Stimulated activated CD8-positive, alpha-beta memory T cell treated with anti-CD3 and anti-CD28 coated beads, Interleukin-7, amount 100 ng/mL, for 1 hour (primary cell): Measurements from ENCODE around the gene PM20D2.
A peak's percentile ranks its signal among the peaks of the same experiment; 100 is the strongest.
"Not testable (repeated sequence)": the region's sequence is repeated elsewhere in the genome, so short reads cannot be mapped to it uniquely, and the experiment has no call there.

Experiments
- DNase-seq, 2 donors: peaks; one replicate each; pipeline ENCODE4 v3.0.0-alpha.2; 2020; ENCODE audit warnings: low read depth in 2 of 2

PM20D2 gene, protein sequence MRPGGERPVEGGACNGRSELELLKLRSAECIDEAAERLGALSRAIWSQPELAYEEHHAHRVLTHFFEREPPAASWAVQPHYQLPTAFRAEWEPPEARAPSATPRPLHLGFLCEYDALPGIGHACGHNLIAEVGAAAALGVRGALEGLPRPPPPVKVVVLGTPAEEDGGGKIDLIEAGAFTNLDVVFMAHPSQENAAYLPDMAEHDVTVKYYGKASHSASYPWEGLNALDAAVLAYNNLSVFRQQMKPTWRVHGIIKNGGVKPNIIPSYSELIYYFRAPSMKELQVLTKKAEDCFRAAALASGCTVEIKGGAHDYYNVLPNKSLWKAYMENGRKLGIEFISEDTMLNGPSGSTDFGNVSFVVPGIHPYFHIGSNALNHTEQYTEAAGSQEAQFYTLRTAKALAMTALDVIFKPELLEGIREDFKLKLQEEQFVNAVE

DNA sequence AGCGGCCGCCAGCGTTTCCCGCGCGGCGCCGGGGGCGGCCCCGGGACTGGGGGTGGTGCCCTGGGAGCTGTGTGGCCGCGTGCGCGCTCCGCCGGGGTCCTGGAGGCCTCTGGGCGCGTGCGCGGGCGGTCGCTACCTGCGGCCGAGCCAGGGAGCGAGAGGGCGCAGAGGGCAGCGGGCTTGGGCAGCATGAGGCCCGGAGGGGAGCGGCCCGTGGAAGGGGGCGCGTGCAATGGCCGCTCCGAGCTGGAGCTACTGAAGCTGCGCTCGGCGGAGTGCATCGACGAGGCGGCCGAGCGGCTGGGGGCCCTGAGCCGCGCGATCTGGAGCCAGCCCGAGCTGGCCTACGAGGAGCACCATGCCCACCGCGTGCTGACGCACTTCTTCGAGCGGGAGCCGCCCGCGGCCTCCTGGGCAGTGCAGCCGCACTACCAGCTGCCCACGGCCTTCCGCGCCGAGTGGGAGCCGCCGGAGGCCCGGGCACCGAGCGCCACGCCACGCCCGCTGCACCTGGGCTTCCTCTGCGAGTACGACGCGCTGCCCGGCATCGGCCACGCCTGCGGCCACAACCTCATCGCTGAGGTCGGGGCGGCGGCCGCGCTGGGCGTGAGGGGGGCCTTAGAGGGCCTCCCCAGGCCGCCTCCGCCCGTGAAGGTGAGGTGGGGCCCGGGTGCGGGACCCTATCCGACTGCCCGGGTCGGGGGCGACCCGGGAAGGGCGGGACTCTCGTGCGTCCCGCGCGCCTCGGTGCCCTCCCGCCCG is at the start of gene PM20D2:
Gene PM20D2 (plus strand): TSS at position 100 of the 762 bp plus-strand sequence. CDS start 90 bp downstream, at position 190.
- DNase-seq = peak; percentile 29 to 32

DNA sequence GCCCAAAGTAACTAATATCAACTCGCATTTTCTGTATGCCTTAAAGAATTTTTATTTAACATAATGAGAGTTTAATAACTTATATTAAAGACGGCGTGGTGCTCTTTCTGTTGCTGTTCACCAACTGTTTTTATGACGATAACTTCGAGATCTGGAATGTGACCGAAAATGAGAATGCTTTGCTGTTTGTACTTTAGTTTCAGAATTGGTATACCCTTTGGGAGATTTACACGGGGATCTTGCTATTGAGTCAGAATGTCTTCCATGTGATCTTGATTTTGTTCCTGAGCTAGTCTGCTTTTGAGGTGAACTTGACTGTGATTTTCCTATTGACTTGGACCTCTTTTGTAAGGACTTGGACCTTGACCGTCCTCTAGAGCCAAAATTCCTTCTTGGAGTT is 47.4 kb upstream of the PM20D2 start:
- DNase-seq = no peak

DNA sequence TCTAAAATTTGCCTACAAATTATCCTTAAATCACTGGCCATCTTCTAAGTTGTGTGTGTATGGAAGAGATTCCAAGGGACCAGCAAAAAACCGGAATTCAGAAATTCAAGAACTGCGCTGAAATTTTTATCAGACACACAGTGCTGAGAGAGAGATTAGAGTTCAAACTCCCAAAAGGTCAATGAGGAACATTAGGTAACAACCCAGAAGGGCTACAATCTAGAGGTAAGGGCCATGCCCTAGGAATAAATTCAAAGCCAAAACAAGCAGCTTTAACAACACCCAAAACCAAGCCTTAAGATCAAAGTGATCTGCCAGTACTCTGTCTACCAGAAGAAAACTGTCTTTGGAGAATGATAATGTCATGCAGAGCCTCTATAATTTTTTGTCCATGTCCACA is 45.7 kb upstream of the PM20D2 start:
- DNase-seq = no peak

- DNase-seq = no peak
Observed at GRCh38 chr6:89110284-89110683, 35.6 kb upstream of the PM20D2 start.

DNA sequence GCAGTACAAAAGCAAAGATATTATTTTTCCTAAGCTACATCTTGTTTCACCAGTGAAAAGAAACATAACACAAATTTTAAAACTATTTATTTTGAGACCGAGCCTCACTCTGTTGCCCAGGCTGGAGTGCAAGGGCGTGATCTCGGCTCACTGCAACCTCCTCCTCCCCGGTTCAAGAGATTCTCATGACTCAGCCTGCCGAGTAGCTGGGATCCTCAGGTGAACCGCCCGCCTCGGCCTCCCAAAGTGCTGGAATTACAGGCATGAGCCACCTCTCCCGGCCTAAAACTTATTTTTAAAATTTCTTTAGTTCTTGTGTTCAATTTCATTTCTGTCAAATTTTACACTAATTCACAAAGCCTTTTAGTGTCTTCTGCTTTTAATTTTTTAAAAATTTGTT is 33.9 kb upstream of the PM20D2 start:
- DNase-seq = no peak

GRCh38 chr6:89116702-89117101 is 29.2 kb upstream of the PM20D2 start:
- no peak for DNase-seq

DNA sequence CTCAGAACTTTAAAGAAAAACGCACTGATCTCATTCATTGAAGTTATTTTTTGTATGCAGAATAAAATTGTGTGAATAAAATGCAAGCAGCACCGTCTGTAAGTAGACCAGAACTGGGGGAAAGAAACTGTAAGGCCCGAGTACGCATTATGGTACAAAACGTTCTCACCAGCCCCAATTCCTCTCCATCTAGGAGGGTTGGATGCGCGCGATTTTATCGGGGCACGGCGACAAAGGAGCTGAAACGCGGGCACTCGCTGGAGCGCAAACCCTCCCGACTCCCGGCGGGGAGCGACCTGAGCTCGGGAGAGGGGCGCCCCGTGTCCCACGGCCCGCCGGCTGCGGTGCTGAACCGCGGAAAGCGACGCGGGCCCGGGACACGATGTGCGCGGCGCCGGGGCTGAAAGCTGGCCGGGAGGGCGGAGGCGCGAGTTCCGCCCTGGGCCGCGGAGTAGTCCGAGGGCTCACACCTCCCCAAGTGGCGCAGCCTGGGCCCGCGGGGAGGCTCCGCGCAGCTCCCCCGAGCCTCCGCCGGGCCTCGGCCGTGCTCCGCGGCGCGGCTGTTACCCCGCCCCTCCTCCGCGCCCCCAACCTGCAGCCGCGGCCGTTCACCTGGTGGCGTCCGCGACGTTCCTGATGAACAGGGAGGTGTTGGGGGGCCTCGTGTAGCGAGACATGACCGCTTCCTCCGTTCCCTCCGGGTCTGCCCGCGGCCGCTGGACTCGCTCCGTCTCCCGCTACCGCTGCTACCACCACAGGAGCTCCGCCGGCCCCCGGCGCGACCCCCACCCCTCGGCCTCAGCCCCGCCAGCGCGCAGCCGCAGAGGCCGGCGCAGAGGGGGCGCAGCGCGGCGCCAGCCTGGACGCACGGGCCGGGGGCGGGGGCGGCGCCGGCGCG is 28.4 kb upstream of the PM20D2 start, which contains the start of gene SRSF12:
Gene SRSF12 (minus strand): TSS at position 861 of the 898 bp plus-strand sequence. CDS start 184 bp downstream, at position 677.
- DNase-seq = peak in 1 of 2 donors; percentile 10

DNA sequence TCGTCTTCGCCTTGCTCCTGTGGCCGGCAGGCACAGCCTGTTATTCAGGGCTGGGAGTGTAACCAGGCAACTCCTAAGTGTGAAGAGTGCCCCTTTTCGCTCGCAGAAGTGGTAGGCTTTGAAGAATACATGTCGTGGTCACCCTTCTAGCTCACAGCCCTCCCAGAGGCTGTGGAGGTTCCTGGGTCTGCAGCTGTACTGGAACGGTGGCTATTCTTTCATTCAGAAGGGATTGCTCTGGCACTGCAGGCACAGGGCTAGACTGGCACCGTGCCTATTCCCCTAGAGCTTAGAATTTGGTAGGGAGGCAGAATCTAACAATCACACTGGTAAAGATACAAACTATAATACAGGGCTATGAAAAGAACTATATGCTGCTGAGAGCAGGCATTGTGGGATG is 26.9 kb upstream of the PM20D2 start:
- DNase-seq = no peak

DNA sequence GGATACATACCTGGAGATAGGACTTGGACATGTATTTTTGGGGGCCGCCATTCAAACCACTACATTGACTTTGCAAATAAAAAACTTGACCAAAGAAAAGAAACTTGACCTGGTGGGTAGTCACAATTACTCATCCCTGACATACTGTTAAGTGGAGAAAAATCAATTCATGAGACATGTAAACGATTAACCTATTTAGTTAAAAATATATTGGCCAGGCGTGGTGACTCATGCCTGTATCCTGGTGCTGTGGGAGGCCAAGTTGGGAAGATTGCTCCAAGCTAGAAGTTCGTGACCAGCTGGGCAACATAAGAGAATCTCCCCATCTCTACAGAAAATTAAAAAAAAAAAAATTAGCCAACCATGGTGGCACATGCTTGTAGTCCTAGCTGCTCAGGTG is 25.5 kb upstream of the PM20D2 start:
- DNase-seq = no peak

DNA sequence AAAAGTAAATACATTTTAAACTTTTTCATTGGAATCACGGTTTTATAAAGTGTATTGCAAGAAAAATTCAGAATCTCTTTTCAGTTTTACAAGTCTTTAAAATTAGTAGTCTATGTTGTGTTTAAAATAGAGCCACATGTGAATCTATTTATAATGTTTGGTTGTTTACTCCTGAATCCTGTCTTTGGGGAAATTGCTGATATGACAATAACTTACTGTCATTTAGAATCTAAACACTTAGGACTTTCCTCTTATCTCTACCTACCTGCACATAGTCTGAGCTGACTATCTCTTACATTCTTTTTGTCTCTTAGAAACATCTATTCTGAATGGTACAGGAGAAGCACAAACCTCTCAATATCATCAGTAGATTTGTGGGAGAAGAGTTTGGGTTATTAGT is 23.9 kb upstream of the PM20D2 start:
- DNase-seq = no peak

DNA sequence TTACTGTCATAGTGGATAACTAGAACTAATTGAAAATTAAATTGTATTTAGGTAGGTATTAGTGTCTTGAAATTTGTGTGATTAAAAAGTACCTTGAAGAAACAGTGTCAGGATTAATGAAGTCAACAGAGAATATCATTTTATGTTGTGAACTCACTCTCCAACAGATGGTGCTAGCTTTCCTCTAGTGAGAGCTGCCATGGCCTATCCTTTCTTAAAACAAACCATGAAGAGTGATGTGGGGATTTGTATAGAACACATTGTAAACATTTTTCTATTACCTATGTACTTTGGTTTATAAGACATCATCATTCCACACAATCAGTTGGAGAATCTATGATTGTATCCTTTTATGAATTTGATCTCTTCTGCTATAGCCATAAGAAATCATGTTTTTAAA is 23.2 kb upstream of the PM20D2 start:
- DNase-seq = no peak

DNA sequence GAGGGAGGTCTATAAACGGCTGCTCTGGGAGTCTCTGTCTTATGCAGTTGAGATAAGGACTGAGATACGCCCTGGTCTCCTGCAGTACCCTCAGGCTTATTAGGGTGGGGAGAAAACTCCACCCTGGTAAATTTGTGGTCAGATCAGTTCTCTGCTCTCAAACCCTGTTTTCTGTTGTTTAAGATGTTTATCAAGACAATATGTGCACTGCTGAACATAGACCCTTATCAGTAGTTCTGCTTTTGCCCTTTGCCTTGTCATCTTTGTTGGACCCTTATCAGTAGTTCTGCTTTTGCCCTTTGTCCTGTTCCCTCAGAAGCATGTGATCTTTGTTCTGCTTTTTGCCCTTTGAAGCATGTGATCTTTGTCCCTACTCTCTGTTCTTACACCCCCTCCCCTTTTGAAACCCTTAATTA is 17.6 kb upstream of the PM20D2 start:
- DNase-seq = not testable (repeated sequence)

GRCh38 chr6:89131599-89131998 is 14.3 kb upstream of the PM20D2 start:
- DNase-seq = no peak

DNA sequence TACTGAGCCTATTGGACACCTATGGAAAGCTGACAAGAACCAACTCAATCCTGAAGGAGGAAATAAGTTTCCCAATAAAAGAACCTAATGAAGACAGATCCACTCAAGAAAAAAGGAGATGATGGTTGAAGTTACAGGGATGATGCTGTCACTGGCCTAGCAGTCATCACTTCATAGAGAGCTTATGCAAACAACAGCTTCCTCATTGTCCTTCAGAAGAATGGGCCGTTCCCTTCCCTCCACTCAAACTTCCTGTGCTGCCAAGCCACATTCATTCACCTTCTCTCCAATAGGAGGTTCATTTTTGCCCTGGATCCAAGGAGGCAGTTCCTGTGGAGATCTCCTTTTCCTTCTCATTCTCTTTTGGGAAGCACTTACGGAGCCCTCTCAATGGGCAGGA is 13.8 kb upstream of the PM20D2 start:
- no peak for DNase-seq

- DNase-seq = no peak
Observed at GRCh38 chr6:89133981-89134380, 11.9 kb upstream of the PM20D2 start.

DNA sequence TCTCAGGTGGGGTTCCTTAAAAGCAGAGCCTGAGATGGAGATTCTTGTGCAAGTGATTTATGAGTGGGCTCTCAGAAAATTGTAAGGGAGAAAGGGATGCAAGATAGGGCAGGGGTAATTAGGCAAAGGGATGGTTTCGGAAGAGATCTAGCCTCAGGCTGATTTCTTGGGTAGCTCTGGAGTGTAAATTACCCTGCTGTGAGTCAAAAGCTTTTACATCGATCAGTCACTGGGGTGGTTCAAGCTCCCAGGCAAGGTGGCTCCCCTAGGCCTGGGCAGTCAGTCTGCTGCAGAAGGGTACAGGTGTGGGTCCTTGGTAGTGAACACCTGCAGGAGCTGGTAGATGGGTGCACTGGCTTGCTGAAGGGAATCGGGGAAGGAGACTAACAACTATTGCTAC is 11.1 kb upstream of the PM20D2 start:
- DNase-seq = no peak

GRCh38 chr6:89138173-89138572 is 7.7 kb upstream of the PM20D2 start:
- DNase-seq = no peak

DNA sequence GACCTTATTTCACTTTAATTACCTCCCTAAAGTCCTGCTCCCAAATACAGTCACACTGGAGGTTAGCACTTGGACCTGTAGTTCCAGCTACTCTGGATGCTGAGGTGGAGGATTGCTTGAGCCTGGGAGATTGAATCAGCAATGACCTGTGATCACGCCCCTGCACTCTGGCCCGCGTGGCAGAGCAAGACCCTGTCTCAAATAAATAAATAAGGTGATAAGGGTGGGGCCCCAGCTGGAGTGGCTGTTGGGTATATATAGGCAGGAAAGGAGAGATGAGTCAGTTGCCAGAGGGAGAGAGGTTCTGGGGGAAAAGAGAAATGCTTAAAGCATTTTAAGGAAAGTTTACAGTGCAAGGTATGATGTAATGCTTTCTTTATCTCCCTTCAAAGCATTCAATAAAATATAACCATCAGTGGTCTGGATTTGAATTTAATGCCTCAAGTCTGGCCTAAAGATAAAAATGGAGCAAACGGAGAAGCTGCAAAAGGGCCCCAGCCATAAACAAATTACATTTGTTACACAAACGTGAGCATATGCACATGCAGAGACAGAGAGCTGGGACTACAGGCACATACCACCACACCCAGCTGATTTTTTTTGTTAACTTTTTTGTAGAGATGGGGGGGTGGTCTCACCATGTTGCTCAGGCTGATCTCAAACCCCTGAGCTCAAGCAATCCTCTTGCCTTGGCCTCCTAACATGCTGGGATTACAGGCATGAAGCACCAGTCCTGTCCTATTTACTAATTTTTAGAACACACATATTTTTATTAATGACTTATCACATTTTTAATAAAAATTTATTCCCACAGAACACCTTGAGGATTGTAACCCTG is 6.1 kb upstream of the PM20D2 start:
- no peak for DNase-seq

DNA sequence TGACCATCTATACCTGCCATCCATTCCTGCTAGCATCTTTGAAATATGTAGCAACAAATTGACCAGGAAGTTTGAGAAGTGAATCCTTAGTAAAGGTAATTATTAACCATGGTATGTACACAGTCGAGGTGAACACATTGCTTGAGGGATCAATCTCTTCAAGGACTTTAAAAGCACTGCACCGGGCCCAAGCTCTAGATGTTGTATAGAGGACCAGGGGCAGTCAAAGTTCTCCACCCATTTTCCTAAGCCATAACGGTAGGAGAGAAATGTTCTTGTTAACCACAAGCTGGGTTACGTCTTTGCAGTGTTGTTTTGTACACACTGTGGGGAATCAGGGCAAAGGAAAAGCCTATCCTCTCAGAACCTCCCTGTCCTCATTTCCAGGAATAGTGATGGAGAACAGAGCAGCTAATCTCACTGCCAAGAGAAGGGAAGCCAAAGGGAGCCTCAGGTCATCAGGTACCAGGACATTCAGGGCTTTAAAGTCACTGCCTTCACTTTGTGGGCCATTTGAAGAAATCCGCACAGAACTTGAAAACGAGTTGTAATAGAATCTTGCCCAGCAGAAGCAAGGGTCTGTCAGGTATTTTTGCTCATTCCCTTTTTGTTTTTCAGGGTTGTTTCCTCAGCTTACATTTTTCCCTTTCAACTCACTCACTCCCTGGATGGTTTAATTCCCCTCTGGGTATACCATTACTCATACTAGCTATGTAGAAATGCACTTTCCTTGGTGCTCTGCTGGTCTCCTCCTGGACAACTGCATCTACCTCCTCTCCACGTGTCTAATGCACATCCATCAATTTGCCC is 5.3 kb upstream of the PM20D2 start:
- no peak for DNase-seq

DNA sequence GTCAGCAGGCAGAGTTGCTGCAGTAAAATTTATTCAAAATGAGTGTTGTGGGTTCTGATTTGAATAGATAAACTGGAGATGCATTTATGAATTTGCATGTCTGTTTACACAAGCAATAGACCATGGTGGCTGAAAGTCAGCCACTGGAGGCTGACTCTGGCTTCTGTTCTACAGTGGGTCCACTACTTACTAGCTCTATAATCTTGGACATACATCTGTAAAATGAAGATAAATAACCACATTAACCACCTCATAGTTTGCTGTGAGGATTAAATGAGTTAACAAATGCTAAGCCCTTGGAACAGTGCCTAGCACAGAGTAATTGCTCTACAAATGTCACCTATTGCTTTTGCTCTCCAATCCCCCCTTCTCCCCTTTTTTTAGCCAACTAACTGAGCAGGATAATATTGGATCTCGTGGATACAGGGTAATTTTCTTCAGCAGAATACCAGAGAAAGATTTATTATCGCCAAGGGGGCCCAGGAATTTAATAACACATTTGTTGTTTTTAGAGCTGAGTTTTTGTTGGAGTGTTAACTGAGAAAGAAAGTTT is 1.4 kb upstream of the PM20D2 start:
- DNase-seq = no peak
